ENCODE data around the gene PARS2.
A peak's percentile ranks its signal among the peaks of the same experiment; 100 is the strongest.

PARS2 gene

GRCh38 chr1:54764133-54764921 is at the start of gene PARS2:
TSS of gene PARS2 (minus strand) at chr1:54764523. CDS start at chr1:54759161, 5,362 bp downstream.
- peak; percentile 96 for DNase-seq

DNA sequence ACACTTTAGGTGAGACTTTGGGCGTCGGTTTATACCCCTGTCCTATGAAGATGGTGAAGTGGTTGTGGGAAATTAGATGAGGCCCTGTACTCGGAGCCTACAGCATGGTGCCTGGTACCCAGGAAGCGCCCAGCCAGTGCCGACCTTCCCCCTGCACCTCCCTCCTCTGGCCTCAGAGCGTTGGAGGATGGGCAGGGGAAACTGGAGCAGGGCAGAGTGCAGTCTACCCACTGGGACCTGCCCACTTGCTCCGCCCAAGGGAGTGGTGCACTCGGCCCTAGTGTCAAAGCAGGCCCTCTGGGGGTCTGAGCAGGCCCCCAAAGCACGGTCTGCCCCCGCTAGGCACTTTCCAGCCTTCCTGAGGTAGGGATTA is 49.8 kb upstream of the PARS2 start:
- DNase-seq = no peak

GRCh38 chr1:54813485-54814125 is 49.3 kb upstream of the PARS2 start:
- DNase-seq = no peak

DNA sequence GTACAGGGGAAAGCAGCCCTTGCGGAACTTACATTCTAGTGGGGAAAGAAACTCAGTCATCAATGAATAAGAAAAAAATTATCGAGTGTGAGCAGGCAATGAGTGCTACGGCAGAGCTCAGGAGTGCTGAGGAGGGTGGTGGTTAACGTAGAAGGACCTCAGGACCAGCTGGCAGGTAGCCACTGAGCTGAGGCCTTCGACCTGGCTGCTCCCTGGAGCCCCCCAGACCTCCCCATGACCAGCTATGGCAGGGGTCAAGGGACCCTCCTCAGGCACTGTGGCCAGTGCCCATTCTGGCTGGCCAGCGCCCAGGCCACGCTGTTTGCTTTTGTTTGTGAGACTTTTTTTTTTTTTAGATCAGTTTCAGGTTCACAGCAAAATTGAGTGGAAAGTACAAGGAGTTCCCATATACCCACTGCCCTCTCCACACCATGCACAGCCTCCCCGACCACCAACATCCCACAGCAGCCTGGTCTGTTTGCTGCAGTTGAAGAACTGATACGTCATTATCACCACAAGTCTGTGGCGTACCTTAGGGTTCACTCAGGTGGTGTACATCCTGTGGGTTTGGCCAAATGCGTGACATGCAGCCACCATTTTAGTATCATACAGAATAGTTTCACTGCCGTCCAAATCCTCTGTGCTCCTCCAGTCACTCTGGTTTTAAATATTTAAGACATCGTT is 48.6 kb upstream of the PARS2 start:
- no peak for DNase-seq

GRCh38 chr1:54811739-54812655 is 47.7 kb upstream of the PARS2 start:
- DNase-seq = no peak

DNA sequence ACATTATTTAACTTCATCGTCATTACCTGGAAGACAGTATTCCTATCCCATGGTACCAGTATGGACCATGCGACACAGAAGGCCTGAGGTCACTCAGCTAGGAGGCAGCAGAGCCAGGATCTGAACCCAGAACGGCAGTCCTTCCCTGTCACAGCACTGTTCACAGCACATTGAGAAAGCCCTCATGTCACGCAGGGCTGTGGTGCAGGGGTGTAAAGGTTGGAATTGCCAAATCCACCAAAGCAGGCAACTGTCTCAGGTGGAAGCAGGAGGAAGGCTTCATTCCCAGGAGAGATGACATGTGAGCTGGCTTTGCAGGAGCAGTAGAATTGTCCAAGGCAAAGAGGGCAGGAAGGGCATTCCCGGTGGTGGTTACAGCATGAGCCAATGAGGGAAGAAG is 46.7 kb upstream of the PARS2 start:
- DNase-seq = no peak

DNA sequence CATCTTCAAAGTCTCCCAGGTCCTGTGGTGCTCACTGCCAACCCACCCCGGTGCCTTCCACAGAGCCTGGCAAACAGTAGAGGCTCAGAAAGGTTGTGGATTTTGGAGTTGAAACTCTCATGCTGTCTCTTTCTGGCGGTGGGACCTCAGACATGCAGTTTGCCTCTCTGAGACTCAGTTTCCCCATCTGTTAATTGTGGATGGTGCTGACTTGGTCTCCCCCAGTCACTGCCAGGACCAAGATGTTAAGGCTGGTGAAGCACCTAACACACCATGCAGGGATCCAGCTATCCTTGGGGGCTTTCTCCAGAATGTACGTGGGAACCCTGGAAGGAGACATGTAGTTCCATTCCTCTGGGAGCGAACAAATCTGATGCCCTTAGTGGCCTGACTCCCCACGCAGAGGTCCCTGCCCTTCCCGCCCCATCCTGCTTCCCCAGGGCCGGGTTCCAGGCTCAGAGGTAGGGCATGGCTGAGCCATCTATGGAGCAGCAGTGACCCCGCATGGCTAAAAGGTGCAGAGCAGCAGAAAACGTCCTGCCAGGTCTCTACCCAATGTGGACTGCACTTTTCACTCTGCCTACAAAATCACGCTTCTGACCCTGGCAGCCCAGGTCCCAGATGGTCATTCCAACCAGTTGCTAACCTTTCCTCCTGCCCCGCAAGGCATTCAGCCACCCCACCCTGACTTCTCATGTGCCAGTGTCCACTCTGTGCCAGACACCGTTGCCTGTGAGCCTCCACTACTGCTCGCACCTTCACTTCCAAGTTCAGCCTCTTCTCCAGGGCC is 46.0 kb upstream of the PARS2 start:
- peak; percentile 68 for DNase-seq

GRCh38 chr1:54809496-54810074 is 45.3 kb upstream of the PARS2 start:
- DNase-seq = no peak

GRCh38 chr1:54808443-54809207 is 44.3 kb upstream of the PARS2 start:
- no peak for DNase-seq

DNA sequence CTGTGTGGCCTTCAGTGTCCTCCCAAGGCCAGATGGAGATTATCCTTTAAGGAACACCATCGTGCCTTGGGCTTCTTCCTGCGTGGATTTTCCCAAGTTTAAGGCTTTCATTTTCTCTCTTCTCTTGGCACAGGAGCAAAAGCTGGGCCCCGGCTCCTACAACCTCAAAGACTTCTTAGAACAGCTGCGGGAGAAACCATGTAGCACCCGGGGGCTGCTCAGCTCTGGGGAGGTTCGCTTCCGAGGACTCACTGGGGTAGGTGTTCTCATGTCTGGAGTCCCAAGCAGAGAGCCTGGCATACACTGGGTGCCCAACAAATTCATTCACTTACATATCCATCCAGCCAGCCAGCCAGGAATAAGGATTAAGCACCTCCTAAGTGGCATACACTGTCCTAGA is 43.4 kb upstream of the PARS2 start:
- DNase-seq = no peak

- DNase-seq = no peak
Measured at GRCh38 chr1:54806931-54807611, 42.7 kb upstream of the PARS2 start.

GRCh38 chr1:54805981-54806381 is 41.7 kb upstream of the PARS2 start:
- DNase-seq = no peak

GRCh38 chr1:54805466-54805865 is 41.1 kb upstream of the PARS2 start:
- no peak for DNase-seq

DNA sequence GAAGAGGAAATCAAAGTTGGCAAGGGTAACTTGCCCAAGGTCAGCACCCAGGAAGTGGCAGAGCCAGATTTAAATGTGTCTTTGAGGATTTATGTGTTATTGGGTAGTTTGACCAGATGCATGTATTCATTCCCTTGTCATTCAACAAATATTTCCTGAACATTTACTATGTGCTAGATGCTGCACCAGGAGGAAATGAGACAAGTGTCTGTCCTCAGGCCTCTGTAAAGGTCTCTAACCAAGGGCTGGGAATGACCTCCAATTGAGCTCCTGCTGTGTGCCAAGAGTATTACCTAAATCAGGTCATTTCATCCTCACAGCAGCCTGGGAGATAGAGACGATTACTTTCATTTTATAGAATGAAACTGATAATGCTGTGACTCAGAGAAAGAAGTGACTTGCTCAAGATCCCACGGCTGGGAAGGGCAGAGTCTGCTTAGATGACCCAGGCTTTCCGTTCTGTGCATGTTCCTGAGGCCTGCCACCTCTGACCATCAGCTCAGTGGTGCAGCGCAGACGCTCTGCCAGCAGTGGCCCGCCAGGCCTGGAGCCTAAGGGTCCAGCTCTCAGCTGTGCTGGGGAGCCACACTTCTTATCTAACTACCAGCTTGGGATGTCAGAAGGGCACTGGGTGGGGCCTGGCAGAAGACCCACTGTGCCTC is 40.3 kb upstream of the PARS2 start:
- DNase-seq = peak; percentile 49

DNA sequence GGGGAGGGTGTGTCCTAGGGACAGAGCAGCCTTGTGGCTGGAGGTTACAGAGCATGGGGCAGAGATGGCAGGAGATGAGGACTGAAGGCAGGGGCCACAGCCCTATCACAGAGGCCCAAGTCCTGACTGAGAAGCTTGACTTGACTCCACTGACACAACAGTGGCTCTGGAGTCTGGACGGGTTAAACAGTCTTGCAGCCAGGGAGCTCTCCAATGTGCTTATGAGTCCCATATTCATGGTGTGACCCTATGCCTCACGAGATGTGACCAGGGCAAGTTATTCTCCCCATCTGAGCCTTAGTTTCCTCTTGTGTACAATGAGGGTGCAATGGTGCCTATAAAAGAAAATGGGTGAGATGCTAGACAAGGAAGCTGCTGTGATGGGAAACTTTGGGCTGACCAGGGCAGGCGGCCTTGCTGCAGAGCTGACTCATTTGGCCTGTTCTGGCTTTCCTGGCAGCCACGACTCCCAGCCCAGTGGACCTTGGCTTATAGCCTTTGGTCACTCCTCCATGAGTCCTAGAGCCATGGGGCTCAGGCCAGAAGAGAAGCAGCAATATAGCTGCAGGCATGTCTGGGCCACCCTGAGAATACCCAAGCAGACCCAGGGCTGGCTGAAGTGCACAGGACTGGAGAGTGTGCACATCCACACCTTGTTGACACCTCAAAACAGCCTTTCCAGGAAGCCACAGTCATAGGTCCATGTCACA is 39.6 kb upstream of the PARS2 start:
- DNase-seq = no peak

DNA sequence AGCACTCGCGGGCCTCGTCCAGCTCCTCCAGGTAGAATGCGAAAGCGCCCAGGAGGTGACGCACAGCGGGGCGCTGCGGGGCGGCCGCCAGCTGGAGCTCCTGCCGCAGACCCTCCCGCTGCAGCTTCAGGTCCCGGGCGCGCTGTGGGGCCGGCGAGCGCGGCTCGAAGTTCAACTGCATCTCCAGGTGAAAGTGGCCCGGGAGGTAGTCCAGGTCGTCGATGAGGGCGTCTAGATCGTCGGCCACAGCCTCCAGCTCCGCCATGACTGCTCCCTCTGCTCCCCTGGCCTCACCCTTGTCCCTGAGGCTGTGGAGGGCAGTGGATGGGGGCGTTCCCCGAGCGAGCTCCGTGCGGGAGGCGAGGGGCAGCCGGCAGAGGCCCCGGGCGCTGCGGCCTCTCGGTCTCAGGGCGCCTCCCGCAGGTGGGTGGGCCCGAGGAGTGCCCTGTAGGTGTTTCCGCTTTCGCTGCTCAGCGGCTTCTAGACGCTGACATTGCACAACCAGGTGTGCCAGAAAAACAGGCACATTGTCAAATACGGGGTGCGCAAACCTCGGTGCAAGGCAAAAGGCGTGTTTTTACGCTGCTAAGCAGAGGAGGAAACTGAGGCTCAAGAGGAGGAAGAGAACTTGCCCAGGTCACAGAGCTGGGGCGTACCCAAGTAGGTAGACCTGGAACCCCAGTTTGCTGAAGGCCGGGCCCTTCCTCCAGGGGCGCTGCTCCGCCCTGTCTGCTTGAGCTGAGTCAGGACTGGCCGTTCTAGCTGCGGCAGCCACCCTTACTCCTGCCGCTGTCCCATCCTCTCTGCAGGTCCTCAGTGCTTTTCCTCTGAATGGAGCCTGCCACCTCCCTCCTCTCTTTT is 36.8 kb upstream of the PARS2 start, which contains the start of gene TTC22:
TSS of gene TTC22 (minus strand) at position 425 of the 861 bp plus-strand sequence. CDS start at position 265, 160 bp downstream.
- peak; percentile 70 for DNase-seq

- DNase-seq = no peak
Measured at GRCh38 chr1:54800041-54800898, 35.9 kb upstream of the PARS2 start.
